Ovary (tissue), 9 donors: Measurements from ENCODE around the gene SVIP. TPM values are rescaled to one million over a fixed set of nuclear protein-coding genes. Genes with fewer than 3 reads are reported as not detected.

ENCODE experiments used
- DNase-seq, 5 donors: peaks; one replicate each; pipeline ENCODE4 v3.0.0-alpha.2; 2019 to 2020
- H3K27ac ChIP-seq, 2 donors: fragments of 200-600 bp; one replicate each; pipeline versions ENCODE4 v1.5.1 to v1.8.0; 2019 to 2022
- H3K27me3 ChIP-seq: fragments of 200-600 bp; one replicate; pipeline ENCODE4 v1.8.0; 2022
- H3K36me3 ChIP-seq: fragments of 200-600 bp; sonication (generic); one replicate; pipeline ENCODE4 v1.5.1; 2019
- H3K4me1 ChIP-seq: one replicate; pipeline ENCODE4 v1.8.1; 2013; ENCODE audit warnings: mild to moderate bottlenecking, moderate library complexity; ENCODE audit not compliant: insufficient read depth
- H3K4me3 ChIP-seq: fragments of 200-600 bp; sonication (generic); one replicate; pipeline ENCODE4 v1.5.1; 2017
- H3K9me3 ChIP-seq, 2 donors: fragments of 200-600 bp in 1 of 2; sonication (generic) in 1 of 2; one replicate each; pipeline versions ENCODE4 v1.5.1 to v1.8.1; 2013 to 2019; ENCODE audit warnings: mild to moderate bottlenecking in 1 of 2, moderate library complexity in 1 of 2
- CTCF ChIP-seq, 3 donors: fragments of 450-650 bp in 2 of 3; fragments of 200-600 bp in 1 of 3; IDR thresholded peaks; one replicate each; pipeline versions ENCODE4 v1.5.1 to v1.8.0; 2016 to 2022; ENCODE audit warnings: antibody characterized with exemption in 3 of 3, mild to moderate bottlenecking in 1 of 3
- EP300 ChIP-seq: sonication (generic); formaldehyde crosslinking; IDR thresholded peaks from one replicate; pipeline ENCODE4 v1.6.1; 2017; ENCODE audit warnings: antibody characterized with exemption
- POLR2A ChIP-seq: fragments of 450-650 bp; IDR thresholded peaks from one replicate; pipeline ENCODE4 v1.6.1; 2017; ENCODE audit warnings: antibody characterized with exemption, mild to moderate bottlenecking, moderate library complexity
- WGBS, 3 donors: extraction: QIAGEN DNeasy Blood & Tissue Kit in 1 of 3; methylation state at CpG; one replicate each; pipeline versions ENCODE4 v1.1.5 to v1.1.7; 2013 to 2017; 5-methylcytosine and 5-hydroxymethylcytosine counted together
- intact Hi-C, 4 donors: fragments of 100-400 bp; cut with DNase I; formaldehyde crosslinking; loops; one replicate each; pipeline versions ENCODE4 v1.11.0 to v1.15.1; 2022 to 2023
- polyA plus RNA-seq, 2 donors: library from polyadenylated mRNA; stranded (reverse); fragments of 200-250 nt in 1 of 2; fragments of 350-450 nt in 1 of 2; fragmentation: Illumina TruSeq in 1 of 2; extraction: RNeasy Lipid Tissue Mini Kit (QIAGEN cat#74804) in 1 of 2; gene quantifications; one replicate each; pipeline ENCODE4 v1.2.3, GENCODE V29; 2013 to 2014
- total RNA-seq, 7 donors: library from RNA; depleted of rRNA in 2 of 7; stranded (reverse); fragments of >200 nt in 2 of 7; fragmentation: NEBNext Ultra II Directional in 3 of 7; extraction: Animal tissue kit (Norgen Biotek cat#: 25700) in 3 of 7; gene quantifications; one replicate each; pipeline versions ENCODE4 v1.1.0 to v1.2.4, GENCODE V29; 2016 to 2023
- donor health status: DM: no; HTN: no; CAD: no; lungs with moderate emphysema.
- donor health status: DM: no; HTN: no; CAD: no.
- donor health status: Bipolar disorder and iron deficiency.
- donor health status: DM: yes; HTN: yes; CAD: no.
- donor health status: DM: no; HTN: no; CAD: no.
- donor health status: DM: yes; HTN: yes; CAD: no.

Gene SVIP
- total and polyA plus RNA-seq, 9 donors, result 10.5 to 37.4 (median 21.1) TPM

DNA sequence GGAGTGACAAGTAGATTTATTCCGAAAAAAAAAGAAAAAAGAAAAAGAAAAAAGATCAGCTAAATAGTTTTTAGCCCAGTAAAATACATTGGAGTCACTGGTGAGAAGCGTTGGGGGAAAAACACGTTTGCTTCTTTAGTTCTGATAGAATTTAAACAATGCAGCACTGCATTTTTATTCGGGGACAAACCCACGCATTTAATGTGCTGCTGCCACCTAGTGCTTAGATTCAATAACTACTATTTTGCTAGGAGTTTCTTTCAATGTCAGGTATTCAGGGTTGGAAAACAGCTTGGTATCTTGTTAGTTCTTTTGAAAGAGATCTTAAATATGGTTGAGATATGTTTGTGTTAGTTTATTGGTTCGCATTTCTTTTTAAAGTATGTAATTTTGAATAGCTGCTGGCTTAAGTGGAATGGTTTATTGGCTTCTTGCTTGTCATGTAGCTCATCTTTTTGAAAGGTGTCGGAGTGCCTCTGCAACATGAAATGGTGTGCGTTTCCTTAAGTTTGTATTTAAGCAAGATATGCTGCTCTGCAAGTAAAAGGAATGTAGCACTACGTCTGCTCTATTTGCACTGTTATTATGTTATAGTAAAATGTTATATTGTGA, 41.9 kb downstream of the SVIP start:
- H3K4me1 ChIP-seq, result no peaks in the 10 kb centered on the region
- H3K27me3 ChIP-seq, result no peaks in the 10 kb centered on the region
- TF ChIP-seq POLR2A (no peak), CTCF (IDR thresholded peaks at IDR 0.05) (no peak), EP300 (no peak)
- no peaks in the 10 kb centered on the region for H3K36me3 ChIP-seq
- peak in 1 of 5 donors; percentile 9 for DNase-seq
- 23 to 29% (median 27%) methylated on average over 9 of the region's 9 CpGs for WGBS, 3 donors
- no peak overlapping the region for H3K4me3 ChIP-seq
- H3K27ac ChIP-seq, result no peak overlapping the region
- intact Hi-C loops, result loop anchor here in 2 of 4 donors (10.0 kb wide), 2 partner anchors 443 to 463 kb away; no protein-coding TSS in a partner anchor
- H3K9me3 ChIP-seq, result no peaks in the 10 kb centered on the region

DNA sequence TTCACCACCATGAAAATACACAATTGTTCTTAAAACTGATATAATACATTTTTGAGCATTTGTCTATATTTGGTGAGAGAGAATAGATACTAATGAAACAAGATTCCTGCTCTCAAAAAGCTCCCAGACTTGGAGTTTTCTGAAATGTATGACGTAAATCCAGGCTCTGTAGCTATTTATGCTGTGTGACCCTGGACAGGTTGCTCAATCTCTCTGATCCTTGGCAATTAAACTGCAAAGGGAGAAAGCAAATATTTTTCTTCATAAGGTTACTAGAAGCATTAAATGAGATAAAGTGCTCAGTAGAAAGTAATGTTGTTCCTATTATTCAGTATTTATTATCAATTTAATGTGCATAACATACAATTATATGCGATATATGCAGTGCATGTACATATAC, 42.5 kb downstream of the SVIP start:
- WGBS, 3 donors, result 64 to 75% (median 67%) methylated on average over 2 of the region's 2 CpGs
- H3K9me3 ChIP-seq, result no peaks in the 10 kb centered on the region

GRCh38 chr11:22786475-22786874, 43.1 kb downstream of the SVIP start:
- Histone ChIP-seq H3K27me3 (no peaks in the 10 kb centered on the region), H3K4me3 (no peak overlapping the region), H3K27ac (no peak overlapping the region), H3K9me3 (no peaks in the 10 kb centered on the region), H3K36me3 (no peaks in the 10 kb centered on the region), H3K4me1 (no peaks in the 10 kb centered on the region)
- no peak for TF ChIP-seq CTCF (IDR thresholded peaks at IDR 0.05)
- TF ChIP-seq EP300, result no peak
- TF ChIP-seq POLR2A, result no peak
- intact Hi-C loops, result loop anchor here in 2 of 4 donors (10.0 kb wide), 2 partner anchors 442 to 462 kb away; no protein-coding TSS in a partner anchor
- WGBS, 3 donors, result 87 to 88% (median 87%) methylated on average over 3 of the region's 3 CpGs
- DNase-seq, result no peak

More for the DNA sequence above, 42.5 kb downstream of the SVIP start:
- Histone ChIP-seq H3K4me3 (no peak overlapping the region), H3K27me3 (no peaks in the 10 kb centered on the region), H3K4me1 (no peaks in the 10 kb centered on the region), H3K36me3 (no peaks in the 10 kb centered on the region), H3K27ac (no peak overlapping the region)
- intact Hi-C loops, result loop anchor here in 2 of 4 donors (10.0 kb wide), 2 partner anchors 442 to 462 kb away; no protein-coding TSS in a partner anchor
- TF ChIP-seq POLR2A, result no peak
- no peak for TF ChIP-seq CTCF (IDR thresholded peaks at IDR 0.05)
- TF ChIP-seq EP300, result no peak
- no peak for DNase-seq

DNA sequence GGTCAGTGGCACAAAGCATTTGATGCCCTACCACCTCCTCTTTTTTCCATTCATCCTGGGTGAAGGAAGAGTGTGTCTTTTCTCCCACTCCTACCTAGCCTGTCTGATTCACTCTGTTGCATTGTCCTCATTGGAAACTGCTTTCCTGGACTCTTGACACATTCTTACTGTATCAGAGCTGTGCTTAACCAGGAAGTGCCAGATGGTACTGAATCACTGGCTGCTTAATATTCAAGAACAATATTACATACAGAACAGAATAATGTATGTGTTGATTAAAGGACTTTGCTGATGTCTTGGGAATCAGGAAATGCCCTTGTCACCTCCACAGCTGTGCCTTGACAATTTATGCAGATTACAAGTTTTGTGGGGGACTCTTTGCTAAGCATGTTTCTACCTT, 44.4 kb downstream of the SVIP start:
- Histone ChIP-seq H3K9me3 (no peaks in the 10 kb centered on the region), H3K4me3 (no peak overlapping the region), H3K36me3 (no peaks in the 10 kb centered on the region), H3K4me1 (no peaks in the 10 kb centered on the region), H3K27ac (no peak overlapping the region), H3K27me3 (no peaks in the 10 kb centered on the region)
- TF ChIP-seq EP300, result no peak
- TF ChIP-seq CTCF (IDR thresholded peaks at IDR 0.05), result no peak
- TF ChIP-seq POLR2A, result no peak
- no peak for DNase-seq
- intact Hi-C loops, result loop anchor here in 2 of 4 donors (10.0 kb wide), 2 partner anchors 440 to 460 kb away; no protein-coding TSS in a partner anchor
